Left hindlimb (tissue), 1 donor: ENCODE results near the gene SLC14A1.
"Not testable (repeated sequence)": the region's sequence is repeated elsewhere in the genome, so short reads cannot be mapped to it uniquely, and the experiment has no call there.

Experiments used
- DNase-seq: peaks from one replicate; pipeline ENCODE4 v3.0.0-alpha.2; 2018

SLC14A1 gene

GRCh38 chr18:45724601-45725000 lies 620 bp downstream of the SLC14A1 start:
- DNase-seq, result no peak

GRCh38 chr18:45725336-45725735 lies 1.4 kb downstream of the SLC14A1 start:
- DNase-seq, result no peak

GRCh38 chr18:45726603-45727002 lies 2.6 kb downstream of the SLC14A1 start:
- DNase-seq, result no peak

- no peak for DNase-seq
Measured at GRCh38 chr18:45727068-45727467, 3.1 kb downstream of the SLC14A1 start.

- no peak for DNase-seq
Measured at GRCh38 chr18:45728336-45729010, 4.5 kb downstream of the SLC14A1 start.

GRCh38 chr18:45730832-45731575 lies 7.0 kb downstream of the SLC14A1 start:
- DNase-seq, result no peak

GRCh38 chr18:45731716-45732115 lies 7.7 kb downstream of the SLC14A1 start:
- no peak for DNase-seq

GRCh38 chr18:45733535-45733934 lies 9.6 kb downstream of the SLC14A1 start:
- no peak for DNase-seq

- DNase-seq, result no peak
Measured at GRCh38 chr18:45734505-45734904, 10.5 kb downstream of the SLC14A1 start.

- DNase-seq, result no peak
Measured at GRCh38 chr18:45734944-45735343, 11.0 kb downstream of the SLC14A1 start.

GRCh38 chr18:45738660-45739059 lies 14.7 kb downstream of the SLC14A1 start:
- DNase-seq, result no peak

GRCh38 chr18:45739268-45739667 lies 15.3 kb downstream of the SLC14A1 start:
- no peak for DNase-seq

GRCh38 chr18:45739848-45740247 lies 15.9 kb downstream of the SLC14A1 start:
- DNase-seq, result no peak

- no peak for DNase-seq
Measured at GRCh38 chr18:45741056-45741455, 17.1 kb downstream of the SLC14A1 start.

- DNase-seq, result no peak
Measured at GRCh38 chr18:45745817-45746461, 22.0 kb downstream of the SLC14A1 start.

GRCh38 chr18:45748501-45748900 lies 24.5 kb downstream of the SLC14A1 start:
- DNase-seq, result no peak

- DNase-seq, result no peak
Measured at GRCh38 chr18:45749918-45750689, 26.1 kb downstream of the SLC14A1 start.

- DNase-seq, result no peak
Measured at GRCh38 chr18:45751766-45752165, 27.8 kb downstream of the SLC14A1 start.

- DNase-seq, result no peak
Measured at GRCh38 chr18:45752681-45753080, 28.7 kb downstream of the SLC14A1 start.

GRCh38 chr18:45753286-45753685 lies 29.3 kb downstream of the SLC14A1 start:
- DNase-seq, result no peak

GRCh38 chr18:45755934-45756333 lies 32.0 kb downstream of the SLC14A1 start:
- no peak for DNase-seq

- DNase-seq, result no peak
Measured at GRCh38 chr18:45757005-45757404, 33.0 kb downstream of the SLC14A1 start.

GRCh38 chr18:45757644-45758043 lies 33.7 kb downstream of the SLC14A1 start:
- not testable (repeated sequence) for DNase-seq
